ENCODE data around the gene MX2.

DNA sequence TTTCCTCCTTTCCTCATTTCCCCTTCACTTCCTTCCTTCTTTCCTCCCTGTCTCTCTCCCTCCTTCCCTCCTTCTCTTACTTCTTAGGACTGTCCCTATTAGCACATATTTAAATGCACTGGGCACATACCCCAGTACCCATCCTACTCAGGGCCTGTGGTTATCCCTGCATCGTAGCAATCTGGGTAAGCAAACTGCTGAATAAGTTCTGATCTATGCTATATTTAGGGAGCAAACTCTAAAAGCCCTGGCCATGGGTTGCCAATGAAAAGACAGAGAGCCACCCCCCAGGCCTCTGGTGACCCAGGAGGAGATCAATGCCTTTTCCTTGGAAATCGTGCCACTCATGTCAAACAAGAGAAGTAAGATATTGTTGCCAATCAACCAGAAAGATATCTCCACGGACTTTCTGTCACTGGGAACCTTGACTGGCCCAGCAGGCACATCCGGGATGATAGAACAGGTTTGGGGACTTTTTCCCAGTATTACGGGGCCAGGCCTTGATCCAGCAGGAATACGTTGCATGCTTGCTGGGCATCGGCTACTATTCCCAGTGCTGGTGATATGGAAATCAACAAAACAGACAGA lies 39.8 kb upstream of the MX2 start:
- TF ChIP-seq POLR2A (IDR thresholded peaks at IDR 0.05; ENCODE audit: low read length) (no peak), GATA1 (IDR thresholded peaks at IDR 0.05; ENCODE audit: low read depth, low read length) (no peak)

All from erythroblast (primary cell).